Omental fat pad (tissue), 4 donors: ENCODE data around the gene WDR11. TPM values are rescaled to one million over a fixed set of nuclear protein-coding genes. Genes with fewer than 3 reads are reported as not detected.

Experiments used
- ATAC-seq: fragments of 150-250 bp; one replicate; pipeline ENCODE4 v1.9.1; 2016; ENCODE audit warnings: mild to moderate bottlenecking, moderate library complexity; ENCODE audit not compliant: low FRiP score
- DNase-seq: peaks from one replicate; pipeline ENCODE4 v3.0.0-alpha.2; 2019; ENCODE audit warnings: low spot score
- total RNA-seq, 4 donors: library from RNA; depleted of rRNA; stranded (reverse); fragments of >200 nt; gene quantifications; one replicate each; pipeline ENCODE4 v1.1.0, GENCODE V29; 2016
- TF ChIP-seq, protein P1 (sequence below), 3 donors: fragments of 450-650 bp; IDR thresholded peaks; one replicate each; pipeline ENCODE4 v1.5.1; 2016 to 2017; ENCODE audit warnings: antibody characterized with exemption in 3 of 3, mild to moderate bottlenecking in 3 of 3, moderate library complexity in 2 of 3

Gene WDR11
- total RNA-seq, 4 donors from 2014 or later = 43.3 to 63.2 (median 55.0) TPM

DNA sequence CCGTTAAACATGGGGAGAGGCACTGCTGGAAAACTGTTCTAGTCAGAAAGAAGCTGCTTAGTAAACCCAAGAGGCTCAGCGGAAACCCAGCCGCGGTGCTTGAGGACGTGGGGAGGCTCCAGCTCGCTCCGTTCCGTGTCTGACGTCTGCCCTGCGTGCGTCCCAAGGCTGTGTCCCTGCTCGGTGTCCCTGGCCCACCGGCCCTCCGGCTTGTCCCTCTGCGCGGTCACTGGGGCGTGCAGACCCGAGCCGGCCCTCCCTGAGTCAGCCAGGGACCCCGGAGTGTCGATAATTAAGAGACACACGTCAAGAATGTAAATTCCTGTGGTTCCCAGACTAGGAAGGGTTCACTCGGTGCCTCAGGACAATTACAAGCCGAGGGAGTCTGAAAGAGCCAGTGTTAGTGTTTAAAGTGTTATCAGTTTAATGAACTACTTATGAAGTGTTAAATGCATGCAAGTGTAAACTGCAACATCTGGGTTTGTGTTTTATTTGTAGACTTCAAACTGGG, 98.9 kb downstream of the WDR11 start:
- ATAC-seq (no peak), DNase-seq (no peak)
- TF ChIP-seq, protein P1, sequence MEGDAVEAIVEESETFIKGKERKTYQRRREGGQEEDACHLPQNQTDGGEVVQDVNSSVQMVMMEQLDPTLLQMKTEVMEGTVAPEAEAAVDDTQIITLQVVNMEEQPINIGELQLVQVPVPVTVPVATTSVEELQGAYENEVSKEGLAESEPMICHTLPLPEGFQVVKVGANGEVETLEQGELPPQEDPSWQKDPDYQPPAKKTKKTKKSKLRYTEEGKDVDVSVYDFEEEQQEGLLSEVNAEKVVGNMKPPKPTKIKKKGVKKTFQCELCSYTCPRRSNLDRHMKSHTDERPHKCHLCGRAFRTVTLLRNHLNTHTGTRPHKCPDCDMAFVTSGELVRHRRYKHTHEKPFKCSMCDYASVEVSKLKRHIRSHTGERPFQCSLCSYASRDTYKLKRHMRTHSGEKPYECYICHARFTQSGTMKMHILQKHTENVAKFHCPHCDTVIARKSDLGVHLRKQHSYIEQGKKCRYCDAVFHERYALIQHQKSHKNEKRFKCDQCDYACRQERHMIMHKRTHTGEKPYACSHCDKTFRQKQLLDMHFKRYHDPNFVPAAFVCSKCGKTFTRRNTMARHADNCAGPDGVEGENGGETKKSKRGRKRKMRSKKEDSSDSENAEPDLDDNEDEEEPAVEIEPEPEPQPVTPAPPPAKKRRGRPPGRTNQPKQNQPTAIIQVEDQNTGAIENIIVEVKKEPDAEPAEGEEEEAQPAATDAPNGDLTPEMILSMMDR (IDR thresholded peaks at IDR 0.05) = no peak

DNA sequence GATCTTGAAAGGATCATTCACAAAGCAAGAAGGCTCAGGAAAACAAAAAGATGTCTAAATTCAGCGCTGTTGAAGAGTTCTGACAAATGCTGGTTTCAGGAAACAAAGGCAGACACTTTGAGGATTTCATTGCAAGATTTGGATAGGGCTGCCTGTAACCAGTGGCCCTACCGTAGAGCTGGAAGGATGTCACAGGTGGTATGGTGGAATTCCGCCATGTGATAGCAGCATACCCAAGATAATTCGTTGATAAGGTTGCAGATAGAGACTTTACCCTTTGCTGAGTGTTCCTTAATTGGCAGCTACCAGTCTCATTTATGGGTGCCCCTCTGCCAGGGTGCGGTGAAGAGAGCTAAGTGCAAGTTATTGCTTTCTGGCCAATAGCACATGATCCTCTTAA, 100.1 kb downstream of the WDR11 start:
- ATAC-seq (no peak), DNase-seq (no peak)
- TF ChIP-seq, protein P1 (IDR thresholded peaks at IDR 0.05) = no peak

DNA sequence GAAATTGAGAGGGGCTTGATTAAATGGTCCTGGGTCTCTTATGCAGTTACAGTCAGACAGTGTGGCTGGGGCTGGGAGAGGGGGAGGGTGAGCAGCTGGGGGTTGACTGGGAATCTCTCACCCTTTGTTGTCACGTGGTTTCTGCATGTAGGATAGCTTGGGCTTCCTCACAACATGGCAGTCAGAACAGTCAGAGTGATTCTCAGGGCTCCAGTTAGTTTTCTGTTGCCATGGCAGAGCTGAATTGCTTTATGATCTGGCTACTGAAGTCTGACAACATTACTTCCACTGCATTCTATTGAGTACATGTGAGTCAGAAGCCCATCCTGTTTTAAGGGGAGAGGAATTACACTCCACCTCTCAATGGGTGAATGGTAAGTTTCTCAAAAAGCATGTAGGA, 102.7 kb downstream of the WDR11 start:
- DNase-seq (no peak), ATAC-seq (no peak)
- TF ChIP-seq, protein P1 (IDR thresholded peaks at IDR 0.05) = no peak
